ENCODE data around the gene MYO18B.

Gene MYO18B

GRCh38 chr22:25829808-25830777 lies 88.1 kb downstream of the MYO18B start:
- DNase-seq, result no peak

- DNase-seq, result no peak
Measured at GRCh38 chr22:25833091-25833490, 91.1 kb downstream of the MYO18B start.

DNA sequence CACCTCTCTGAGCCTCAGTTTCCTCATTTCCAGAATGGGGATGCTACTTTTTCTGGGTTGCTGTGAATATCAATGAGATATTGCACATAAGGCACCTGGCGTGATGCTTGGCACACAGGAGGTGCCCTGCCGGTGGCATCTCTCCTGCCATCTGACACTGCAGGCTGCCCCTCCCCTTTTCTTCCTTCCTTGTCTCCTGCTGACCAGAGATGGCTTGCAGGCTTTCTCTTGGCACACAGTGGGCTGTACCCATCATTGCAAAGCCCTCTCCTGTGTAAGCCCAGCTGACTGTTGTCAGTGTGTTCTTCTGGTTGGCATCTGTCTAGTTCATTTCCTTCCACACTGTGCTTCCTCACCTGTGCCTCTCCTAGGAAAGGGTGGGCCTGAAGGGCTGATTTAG lies 91.7 kb downstream of the MYO18B start:
- no peak for DNase-seq

DNA sequence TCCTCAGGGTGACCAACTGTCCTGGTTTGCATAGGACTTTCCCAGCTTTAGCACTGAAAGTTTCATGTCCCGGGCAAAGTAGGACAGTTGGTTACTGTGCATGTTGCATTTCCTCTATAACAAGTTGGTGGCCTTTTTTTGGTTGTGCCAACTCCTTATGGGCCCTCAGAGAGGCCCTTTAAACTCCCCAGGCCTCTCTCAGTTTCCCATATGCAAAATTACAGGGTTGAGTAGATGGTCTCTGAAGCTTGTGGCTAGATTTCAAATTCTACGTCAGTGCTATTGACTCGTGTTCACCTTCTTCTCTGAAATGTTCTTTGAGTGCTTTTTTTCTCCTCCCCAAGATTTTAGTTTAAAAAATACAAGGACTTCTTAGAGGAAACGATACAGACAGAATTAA lies 92.5 kb downstream of the MYO18B start:
- no peak for DNase-seq

- no peak for DNase-seq
Measured at GRCh38 chr22:25835348-25835747, 93.4 kb downstream of the MYO18B start.

- DNase-seq, result no peak
Measured at GRCh38 chr22:25837288-25837900, 95.4 kb downstream of the MYO18B start.

- no peak for DNase-seq
Measured at GRCh38 chr22:25838960-25839741, 97.2 kb downstream of the MYO18B start.

GRCh38 chr22:25839755-25840154 lies 97.8 kb downstream of the MYO18B start:
- no peak for DNase-seq

DNA sequence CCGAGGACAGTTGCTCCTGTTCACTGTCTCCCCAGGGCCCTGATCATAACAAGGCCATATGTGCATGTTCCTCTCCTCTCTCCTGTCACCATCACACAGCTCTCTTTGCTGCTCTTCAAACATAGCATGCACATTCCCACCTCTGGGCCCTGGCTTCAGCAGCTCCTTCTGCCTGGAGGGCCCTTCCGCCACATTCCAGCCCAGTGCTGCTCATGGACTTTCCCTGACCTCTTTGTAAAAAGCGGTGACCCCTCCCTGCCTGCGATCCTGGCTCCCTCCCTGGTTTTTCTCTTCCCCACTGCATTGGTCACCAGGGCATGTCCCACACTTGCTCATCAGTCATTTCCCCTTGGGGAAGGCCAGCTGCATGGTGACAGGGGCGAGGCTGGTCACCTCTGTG lies 98.2 kb downstream of the MYO18B start:
- DNase-seq, result no peak

GRCh38 chr22:25840891-25841290 lies 98.9 kb downstream of the MYO18B start:
- no peak for DNase-seq

- DNase-seq, result no peak
Measured at GRCh38 chr22:25841775-25842174, 99.8 kb downstream of the MYO18B start.

DNA sequence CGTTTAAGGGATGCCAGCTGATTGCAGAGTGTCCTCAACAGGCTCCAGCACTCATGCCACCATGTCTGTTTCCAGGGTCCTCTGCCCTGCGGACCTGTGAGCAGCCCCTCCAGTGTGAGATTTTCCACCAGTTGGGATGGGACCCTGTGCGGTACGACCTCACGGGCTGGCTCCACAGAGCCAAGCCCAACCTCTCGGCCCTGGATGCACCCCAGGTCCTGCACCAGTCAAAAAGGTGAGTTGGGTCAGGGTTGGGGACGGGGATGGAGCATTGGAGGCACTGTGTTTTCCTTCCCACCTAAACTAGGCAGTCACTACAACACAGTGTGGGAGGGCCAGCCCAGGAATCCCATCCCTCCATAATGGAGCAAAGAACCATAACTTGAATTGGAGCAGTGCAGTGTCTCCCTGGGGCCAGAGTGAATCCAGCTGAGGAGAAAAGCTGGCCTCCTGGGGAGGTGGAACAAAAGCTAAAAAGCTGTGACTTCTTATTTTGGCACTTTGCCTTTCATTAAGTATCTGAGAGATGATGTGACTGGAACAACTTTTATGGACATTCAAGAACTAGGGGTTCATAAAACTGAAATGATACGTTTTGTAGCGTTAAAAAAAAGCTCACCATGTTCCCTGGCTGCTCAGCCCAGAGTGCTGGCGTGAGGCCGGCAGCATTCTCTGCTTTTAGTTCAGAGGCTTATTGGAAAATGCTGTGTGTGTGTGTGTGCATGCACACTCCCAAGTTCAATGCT lies 101.8 kb downstream of the MYO18B start:
- DNase-seq, result no peak

- no peak for DNase-seq
Measured at GRCh38 chr22:25844601-25845000, 102.6 kb downstream of the MYO18B start.

DNA sequence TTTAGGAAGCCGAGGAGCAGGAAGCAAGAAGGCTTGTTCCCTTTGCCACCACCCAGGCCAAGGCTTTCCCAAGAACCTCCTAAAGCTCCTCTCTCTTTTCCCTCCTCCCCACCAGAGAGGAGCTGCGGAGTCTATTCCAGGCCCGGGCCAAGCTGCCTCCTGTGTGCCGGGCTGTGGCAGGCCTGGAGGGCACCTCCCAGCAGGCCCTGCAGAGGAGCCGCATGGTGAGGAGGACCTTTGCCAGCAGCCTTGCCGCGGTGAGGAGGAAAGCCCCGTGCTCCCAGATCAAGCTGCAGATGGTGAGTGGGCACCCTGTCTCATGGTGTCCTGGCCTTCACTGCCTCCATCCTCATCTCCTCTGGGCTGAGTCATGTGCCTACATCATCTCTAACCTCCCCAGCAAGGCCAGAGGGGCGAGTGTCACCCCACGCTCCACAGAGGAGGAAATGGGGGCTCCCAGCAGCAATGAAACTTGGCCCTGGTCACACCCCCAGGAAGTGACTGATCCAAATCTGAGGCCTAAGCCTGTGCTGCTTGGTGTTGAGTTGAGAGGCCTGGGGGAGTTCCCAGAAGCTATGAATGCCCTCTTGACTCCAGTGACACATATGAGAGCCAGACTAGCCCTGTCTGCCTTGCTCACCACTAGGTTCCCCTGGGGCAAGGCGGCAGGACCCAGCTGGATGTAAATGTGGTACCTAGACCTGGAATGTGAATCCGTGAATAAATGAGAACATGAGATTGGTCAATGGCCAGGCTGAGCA lies 104.2 kb downstream of the MYO18B start:
- DNase-seq, result no peak

DNA sequence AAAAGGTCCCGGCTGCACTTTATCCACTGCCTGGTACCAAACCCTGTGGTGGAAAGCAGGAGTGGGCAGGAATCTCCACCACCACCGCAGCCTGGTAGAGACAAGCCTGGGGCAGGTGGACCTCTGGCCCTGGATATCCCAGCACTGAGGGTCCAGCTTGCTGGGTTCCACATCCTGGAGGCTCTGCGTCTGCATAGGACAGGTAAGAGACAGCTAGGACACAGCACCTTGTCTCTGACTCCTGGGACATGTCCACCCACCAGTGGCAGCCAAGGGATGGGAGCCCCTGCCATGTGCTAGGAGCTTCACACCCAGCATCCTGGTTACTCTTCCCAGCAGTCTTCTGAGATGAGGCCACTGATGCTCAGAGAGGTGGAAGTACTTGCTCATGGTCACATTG lies 105.5 kb downstream of the MYO18B start:
- DNase-seq, result no peak

DNA sequence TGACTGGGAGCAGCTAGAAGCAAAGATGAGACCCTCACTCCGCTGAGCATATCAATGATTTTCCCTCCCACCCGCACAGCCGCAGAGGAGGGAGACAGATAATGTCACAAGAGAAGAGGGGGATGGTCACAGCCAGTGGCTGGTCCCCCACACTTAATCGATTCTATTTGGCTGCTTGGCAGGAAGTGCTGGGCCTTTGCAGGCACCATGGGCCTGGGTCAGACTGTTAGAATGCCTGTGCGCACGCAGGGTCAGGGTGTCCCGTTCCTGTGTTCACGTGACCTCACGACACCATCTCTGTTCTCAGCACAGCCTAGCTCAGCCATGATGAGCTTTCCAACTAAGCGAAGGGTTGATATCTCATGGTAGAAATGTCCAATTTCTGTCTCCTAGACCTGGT lies 107.0 kb downstream of the MYO18B start:
- DNase-seq, result no peak

- DNase-seq, result no peak
Measured at GRCh38 chr22:25849522-25849921, 107.5 kb downstream of the MYO18B start.

DNA sequence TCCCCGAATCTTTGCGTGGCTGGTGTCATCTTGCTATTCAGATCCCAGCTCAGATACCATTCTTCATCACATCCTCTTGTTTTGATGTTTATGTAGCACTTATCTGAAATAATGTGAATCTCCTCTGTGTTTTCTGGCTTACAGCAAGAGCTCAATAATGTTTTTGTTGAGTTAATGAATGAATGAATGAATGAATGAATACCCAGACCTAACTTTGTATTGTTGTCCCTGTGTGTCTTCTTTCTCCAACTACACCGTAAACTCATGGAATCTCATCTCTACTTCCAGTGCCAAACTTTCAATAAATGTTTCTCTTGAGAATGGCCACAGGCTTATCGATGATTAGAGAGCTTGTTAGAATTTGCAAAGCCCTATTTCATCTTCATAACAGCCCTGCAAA lies 110.2 kb downstream of the MYO18B start:
- no peak for DNase-seq

GRCh38 chr22:25853078-25853477 lies 111.1 kb downstream of the MYO18B start:
- DNase-seq, result no peak

DNA sequence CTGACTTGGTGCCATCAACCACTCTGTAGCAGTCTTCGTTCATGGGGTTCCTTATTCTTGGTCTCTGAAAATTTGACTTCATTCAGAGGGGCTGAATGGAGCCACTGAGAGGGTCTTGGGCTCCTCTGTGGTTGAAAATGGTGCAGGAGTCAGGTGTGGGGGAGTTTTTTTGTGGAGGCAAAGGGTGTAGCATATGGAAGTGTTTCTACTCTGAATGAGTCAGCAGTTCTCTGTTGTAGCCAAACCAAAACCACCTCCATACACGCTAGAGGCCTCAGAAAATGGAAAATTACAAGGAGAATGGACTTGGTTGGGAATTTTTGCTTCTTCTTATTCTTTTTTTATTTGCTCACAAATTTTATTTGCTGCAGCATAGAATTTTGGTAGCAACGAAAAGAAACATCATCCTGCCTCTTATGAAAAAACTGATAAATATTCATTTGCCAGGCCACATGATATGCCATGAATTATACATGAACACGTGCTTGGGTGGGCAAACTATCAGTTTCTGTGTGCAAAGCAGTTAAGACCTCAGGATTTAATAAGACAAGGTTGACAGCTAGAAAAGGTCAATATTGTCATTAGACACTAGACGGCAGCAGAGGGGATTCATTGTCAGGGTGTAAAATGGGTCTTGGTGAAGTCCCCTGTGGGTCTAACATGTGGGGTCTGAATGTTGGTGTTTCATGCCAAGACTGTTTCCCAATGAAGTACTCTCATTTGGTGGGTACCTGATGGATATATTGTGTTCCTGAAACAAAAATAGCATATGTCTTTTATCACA lies 111.7 kb downstream of the MYO18B start:
- DNase-seq, result no peak

- peak in 1 of 2 donors; percentile 6 for DNase-seq
Measured at GRCh38 chr22:25869771-25870170, 127.8 kb downstream of the MYO18B start.

All from inflammatory macrophage (primary cell).